KOPT-K1 (cell line): ENCODE data around the gene FRMD3.

ENCODE experiments used
- H3K27ac ChIP-seq: fragments of 200-600 bp; sonication (generic); 2 replicates; pipeline ENCODE4 v1.5.1; 2016; ENCODE audit warnings: antibody characterized with exemption, mild to moderate bottlenecking, low read depth, low read length; ENCODE audit not compliant: poor library complexity, severe bottlenecking
- H3K36me3 ChIP-seq: fragments of 200-600 bp; sonication (generic); 2 replicates; pipeline ENCODE4 v1.5.1; 2017; ENCODE audit warnings: antibody characterized with exemption, mild to moderate bottlenecking, low read length, moderate library complexity; ENCODE audit not compliant: insufficient read depth
- H3K9me3 ChIP-seq: fragments of 200-600 bp; sonication (generic); 2 replicates; pipeline ENCODE4 v1.5.1; 2017; ENCODE audit warnings: antibody characterized with exemption, low read length, mild to moderate bottlenecking; ENCODE audit not compliant: insufficient read depth, poor library complexity, severe bottlenecking

FRMD3 gene

GRCh38 chr9:83423815-83424707 lies 114.1 kb downstream of the FRMD3 start:
- no peak overlapping the region for H3K27ac ChIP-seq
- H3K9me3 ChIP-seq, result no peaks in the 10 kb centered on the region
- H3K36me3 ChIP-seq, result no peaks in the 10 kb centered on the region

GRCh38 chr9:83422527-83422926 lies 115.7 kb downstream of the FRMD3 start:
- no peak overlapping the region for H3K27ac ChIP-seq
- no peaks in the 10 kb centered on the region for H3K9me3 ChIP-seq
- H3K36me3 ChIP-seq, result no peaks in the 10 kb centered on the region

GRCh38 chr9:83420486-83420885 lies 117.7 kb downstream of the FRMD3 start:
- Histone ChIP-seq H3K9me3 (no peaks in the 10 kb centered on the region), H3K27ac (no peak overlapping the region), H3K36me3 (no peaks in the 10 kb centered on the region)

GRCh38 chr9:83419961-83420360 lies 118.2 kb downstream of the FRMD3 start:
- no peaks in the 10 kb centered on the region for H3K9me3 ChIP-seq
- H3K27ac ChIP-seq, result no peak overlapping the region
- no peaks in the 10 kb centered on the region for H3K36me3 ChIP-seq

GRCh38 chr9:83418283-83418682 lies 119.9 kb downstream of the FRMD3 start:
- Histone ChIP-seq H3K36me3 (no peaks in the 10 kb centered on the region), H3K9me3 (no peaks in the 10 kb centered on the region), H3K27ac (no peak overlapping the region)

GRCh38 chr9:83413367-83413766 lies 124.8 kb downstream of the FRMD3 start:
- no peak overlapping the region for H3K27ac ChIP-seq
- H3K9me3 ChIP-seq, result no peaks in the 10 kb centered on the region
- no peaks in the 10 kb centered on the region for H3K36me3 ChIP-seq

- H3K9me3 ChIP-seq, result no peaks in the 10 kb centered on the region
- no peaks in the 10 kb centered on the region for H3K36me3 ChIP-seq
- H3K27ac ChIP-seq, result no peak overlapping the region
Observed at GRCh38 chr9:83410701-83411100, 127.5 kb downstream of the FRMD3 start.

- H3K27ac ChIP-seq, result no peak overlapping the region
- H3K36me3 ChIP-seq, result no peaks in the 10 kb centered on the region
Observed at GRCh38 chr9:83406921-83407320, 131.3 kb downstream of the FRMD3 start.

GRCh38 chr9:83405759-83406158 lies 132.4 kb downstream of the FRMD3 start:
- no peaks in the 10 kb centered on the region for H3K9me3 ChIP-seq
- H3K27ac ChIP-seq, result no peak overlapping the region

More at GRCh38 chr9:83406921-83407320, 131.3 kb downstream of the FRMD3 start:
- no peaks in the 10 kb centered on the region for H3K9me3 ChIP-seq

GRCh38 chr9:83403527-83404238 lies 134.5 kb downstream of the FRMD3 start:
- Histone ChIP-seq H3K9me3 (no peaks in the 10 kb centered on the region), H3K36me3 (no peaks in the 10 kb centered on the region), H3K27ac (no peak overlapping the region)

More at GRCh38 chr9:83405759-83406158, 132.4 kb downstream of the FRMD3 start:
- H3K36me3 ChIP-seq, result no peaks in the 10 kb centered on the region

GRCh38 chr9:83401328-83401900 lies 136.8 kb downstream of the FRMD3 start:
- no peaks in the 10 kb centered on the region for H3K36me3 ChIP-seq
- H3K9me3 ChIP-seq, result no peaks in the 10 kb centered on the region
- H3K27ac ChIP-seq, result no peak overlapping the region

GRCh38 chr9:83396813-83397212 lies 141.4 kb downstream of the FRMD3 start:
- Histone ChIP-seq H3K36me3 (no peaks in the 10 kb centered on the region), H3K27ac (no peak overlapping the region), H3K9me3 (no peaks in the 10 kb centered on the region)

- no peaks in the 10 kb centered on the region for H3K9me3 ChIP-seq
- no peak overlapping the region for H3K27ac ChIP-seq
- H3K36me3 ChIP-seq, result no peaks in the 10 kb centered on the region
Observed at GRCh38 chr9:83396342-83396741, 141.9 kb downstream of the FRMD3 start.

GRCh38 chr9:83392228-83392627 lies 146.0 kb downstream of the FRMD3 start:
- Histone ChIP-seq H3K9me3 (no peaks in the 10 kb centered on the region), H3K36me3 (no peaks in the 10 kb centered on the region), H3K27ac (no peak overlapping the region)

GRCh38 chr9:83388346-83388745 lies 149.9 kb downstream of the FRMD3 start:
- no peaks in the 10 kb centered on the region for H3K9me3 ChIP-seq
- no peaks in the 10 kb centered on the region for H3K36me3 ChIP-seq
- H3K27ac ChIP-seq, result no peak overlapping the region
